ENCODE data around the gene CDCA3.

The CDCA3 gene

GRCh38 chr12:6809056-6809455 is 42.0 kb downstream of the CDCA3 start:
- Histone ChIP-seq H3K4me2 (ENCODE audit: low read depth, low read length) (no peak overlapping the region), H3K9me2 (replicated peaks; ENCODE audit: insufficient read depth, low read length) (no peaks in the 10 kb centered on the region), H3K27ac (ENCODE audit: low read length) (no peak overlapping the region), H3K9me3 (replicated peaks; ENCODE audit: insufficient read depth, low read length) (no peaks in the 10 kb centered on the region), H2AFZ (ENCODE audit: low read length) (no peak overlapping the region), H3K4me3 (ENCODE audit: low read length) (no peak overlapping the region), H3K79me2 (ENCODE audit: low read length) (no peaks in the 10 kb centered on the region), H3K27me3 (replicated peaks; ENCODE audit: insufficient read depth, low read length) (peaks cover 3% of the 10 kb centered on the region; the same call in 1 of the 2 replicates), H3K36me3 (replicated peaks; ENCODE audit: insufficient read depth, low read length) (no peaks in the 10 kb centered on the region), H3K9ac (ENCODE audit: low read length) (no peak overlapping the region), H3F3A (ENCODE audit: insufficient read depth, low read length) (no peaks in the 10 kb centered on the region), H4K20me1 (ENCODE audit: insufficient read depth, low read length) (no peaks in the 10 kb centered on the region), H3K4me1 (ENCODE audit: low read length) (no peaks in the 10 kb centered on the region)
- DNase-seq: no peak
- TF ChIP-seq EZH2 (optimal IDR thresholded peaks at IDR 0.05; ENCODE audit: low read depth, low read length) (no peak), EZH2phosphoT487 (IDR thresholded peaks at IDR 0.05; ENCODE audit: low read length) (no peak)
- TF ChIP-seq, protein P1, sequence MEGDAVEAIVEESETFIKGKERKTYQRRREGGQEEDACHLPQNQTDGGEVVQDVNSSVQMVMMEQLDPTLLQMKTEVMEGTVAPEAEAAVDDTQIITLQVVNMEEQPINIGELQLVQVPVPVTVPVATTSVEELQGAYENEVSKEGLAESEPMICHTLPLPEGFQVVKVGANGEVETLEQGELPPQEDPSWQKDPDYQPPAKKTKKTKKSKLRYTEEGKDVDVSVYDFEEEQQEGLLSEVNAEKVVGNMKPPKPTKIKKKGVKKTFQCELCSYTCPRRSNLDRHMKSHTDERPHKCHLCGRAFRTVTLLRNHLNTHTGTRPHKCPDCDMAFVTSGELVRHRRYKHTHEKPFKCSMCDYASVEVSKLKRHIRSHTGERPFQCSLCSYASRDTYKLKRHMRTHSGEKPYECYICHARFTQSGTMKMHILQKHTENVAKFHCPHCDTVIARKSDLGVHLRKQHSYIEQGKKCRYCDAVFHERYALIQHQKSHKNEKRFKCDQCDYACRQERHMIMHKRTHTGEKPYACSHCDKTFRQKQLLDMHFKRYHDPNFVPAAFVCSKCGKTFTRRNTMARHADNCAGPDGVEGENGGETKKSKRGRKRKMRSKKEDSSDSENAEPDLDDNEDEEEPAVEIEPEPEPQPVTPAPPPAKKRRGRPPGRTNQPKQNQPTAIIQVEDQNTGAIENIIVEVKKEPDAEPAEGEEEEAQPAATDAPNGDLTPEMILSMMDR (IDR thresholded peaks at IDR 0.05; ENCODE audit: low read length): no peak

DNA sequence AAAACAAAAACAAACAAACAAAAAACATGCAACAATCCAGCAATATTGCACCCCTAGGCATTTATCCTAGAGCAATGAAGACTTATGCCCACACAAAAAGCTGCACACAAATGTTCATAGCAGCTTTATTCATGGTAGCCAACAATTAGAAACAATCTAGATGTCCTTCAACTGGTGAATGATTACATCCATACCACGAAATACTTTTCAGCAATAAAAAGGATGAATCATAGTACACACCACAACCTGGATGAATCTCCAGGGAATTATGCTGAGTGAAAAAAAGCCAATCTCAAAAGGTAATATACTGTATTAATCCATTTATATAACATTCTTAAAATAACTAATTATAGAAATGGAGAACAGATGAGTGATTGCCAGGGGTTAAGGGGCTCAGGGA is 43.9 kb downstream of the CDCA3 start:
- Histone ChIP-seq H3K9me2 (replicated peaks; ENCODE audit: insufficient read depth, low read length) (no peaks in the 10 kb centered on the region), H3K4me1 (ENCODE audit: low read length) (no peaks in the 10 kb centered on the region), H3F3A (ENCODE audit: insufficient read depth, low read length) (no peaks in the 10 kb centered on the region), H3K4me2 (ENCODE audit: low read depth, low read length) (no peak overlapping the region), H3K9ac (ENCODE audit: low read length) (no peak overlapping the region), H4K20me1 (ENCODE audit: insufficient read depth, low read length) (no peaks in the 10 kb centered on the region), H3K79me2 (ENCODE audit: low read length) (no peaks in the 10 kb centered on the region), H3K9me3 (replicated peaks; ENCODE audit: insufficient read depth, low read length) (no peaks in the 10 kb centered on the region), H3K27me3 (replicated peaks; ENCODE audit: insufficient read depth, low read length) (no peaks in the 10 kb centered on the region), H2AFZ (ENCODE audit: low read length) (no peak overlapping the region), H3K36me3 (replicated peaks; ENCODE audit: insufficient read depth, low read length) (no peaks in the 10 kb centered on the region), H3K27ac (ENCODE audit: low read length) (no peak overlapping the region), H3K4me3 (ENCODE audit: low read length) (no peak overlapping the region)
- TF ChIP-seq, protein P1 (IDR thresholded peaks at IDR 0.05; ENCODE audit: low read length): no peak
- TF ChIP-seq EZH2phosphoT487 (IDR thresholded peaks at IDR 0.05; ENCODE audit: low read length) (no peak), EZH2 (optimal IDR thresholded peaks at IDR 0.05; ENCODE audit: low read depth, low read length) (no peak)
- DNase-seq: no peak

DNA sequence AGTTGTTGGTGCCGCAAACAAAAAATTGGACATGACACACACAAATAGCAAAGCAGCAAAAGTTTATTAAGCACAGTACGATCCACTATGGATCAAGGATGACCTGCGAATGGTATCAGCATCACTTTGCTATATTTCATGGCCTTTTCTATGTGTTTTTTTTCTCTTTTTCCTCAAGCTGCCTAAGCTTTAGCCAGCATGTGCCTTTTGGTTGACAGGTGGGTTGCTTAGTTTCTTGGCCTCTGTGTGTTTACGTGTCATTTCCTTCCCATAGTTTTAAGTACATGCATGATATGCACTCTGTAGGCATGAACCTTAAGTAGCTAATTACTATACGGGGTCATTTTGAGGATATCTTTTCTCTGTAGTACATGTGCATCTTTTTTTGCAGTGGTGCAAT is 51.9 kb downstream of the CDCA3 start:
- TF ChIP-seq EZH2 (optimal IDR thresholded peaks at IDR 0.05; ENCODE audit: low read depth, low read length): no peak
- TF ChIP-seq, protein P1 (IDR thresholded peaks at IDR 0.05; ENCODE audit: low read length): no peak
- TF ChIP-seq EZH2phosphoT487 (IDR thresholded peaks at IDR 0.05; ENCODE audit: low read length): no peak
- H3K4me2 ChIP-seq (ENCODE audit: low read depth, low read length): no peak overlapping the region
- H3K79me2 ChIP-seq (ENCODE audit: low read length): no peaks in the 10 kb centered on the region

More for the DNA sequence above, 51.9 kb downstream of the CDCA3 start:
- H3K4me1 ChIP-seq (ENCODE audit: low read length): no peaks in the 10 kb centered on the region
- H3F3A ChIP-seq (ENCODE audit: insufficient read depth, low read length): no peaks in the 10 kb centered on the region
- H3K27ac ChIP-seq (ENCODE audit: low read length): no peak overlapping the region
- no peak overlapping the region for H3K9ac ChIP-seq (ENCODE audit: low read length)
- no peaks in the 10 kb centered on the region for H3K9me3 ChIP-seq (replicated peaks; ENCODE audit: insufficient read depth, low read length)
- H4K20me1 ChIP-seq (ENCODE audit: insufficient read depth, low read length): no peaks in the 10 kb centered on the region
- H2AFZ ChIP-seq (ENCODE audit: low read length): no peak overlapping the region
- H3K4me3 ChIP-seq (ENCODE audit: low read length): no peak overlapping the region
- H3K9me2 ChIP-seq (replicated peaks; ENCODE audit: insufficient read depth, low read length): no peaks in the 10 kb centered on the region
- no peak for DNase-seq
- no peaks in the 10 kb centered on the region for H3K36me3 ChIP-seq (replicated peaks; ENCODE audit: insufficient read depth, low read length)
- H3K27me3 ChIP-seq (replicated peaks; ENCODE audit: insufficient read depth, low read length): no peaks in the 10 kb centered on the region

Data from MM.1S (cell line).